Stimulated activated naive CD8-positive, alpha-beta T cell treated with anti-CD3 and anti-CD28 coated beads, Interleukin-15, Interleukin-2, amounts not matched to agents 100 U/mL and 50 U/mL, for 24 hours (primary cell): ENCODE results near the gene ANKRD11.

Experiments used
- ATAC-seq: fragments of 150-1000 bp; cut with Tn5 transposase; one replicate; pipeline ENCODE4 v1.10.0; 2021
- DNase-seq: peaks from one replicate; pipeline ENCODE4 v3.0.0; 2021

Gene ANKRD11

GRCh38 chr16:89233678-89234490, 256.5 kb downstream of the ANKRD11 start:
- DNase-seq (no peak), ATAC-seq (no peak)

- ATAC-seq (no peak), DNase-seq (no peak)
Measured at GRCh38 chr16:89232107-89232506, 258.3 kb downstream of the ANKRD11 start.

- no peak for DNase-seq
- no peak for ATAC-seq
Measured at GRCh38 chr16:89230255-89230654, 260.1 kb downstream of the ANKRD11 start.

GRCh38 chr16:89224665-89225064, 265.7 kb downstream of the ANKRD11 start:
- no peak for DNase-seq
- no peak for ATAC-seq

- DNase-seq = no peak
- ATAC-seq = no peak
Measured at GRCh38 chr16:89222931-89223330, 267.4 kb downstream of the ANKRD11 start.

- DNase-seq (no peak), ATAC-seq (no peak)
Measured at GRCh38 chr16:89221604-89222003, 268.8 kb downstream of the ANKRD11 start.

- no peak for DNase-seq
- no peak for ATAC-seq
Measured at GRCh38 chr16:89219365-89219764, 271.0 kb downstream of the ANKRD11 start.
